Hypothalamus (tissue), 51 donors: ENCODE results near the gene MLYCD.

Experiments
- DNase-seq, 51 donors: peaks; one replicate each; lab custom pipeline; 2025; lab: John Stamatoyannopoulos, UW

MLYCD gene

DNA sequence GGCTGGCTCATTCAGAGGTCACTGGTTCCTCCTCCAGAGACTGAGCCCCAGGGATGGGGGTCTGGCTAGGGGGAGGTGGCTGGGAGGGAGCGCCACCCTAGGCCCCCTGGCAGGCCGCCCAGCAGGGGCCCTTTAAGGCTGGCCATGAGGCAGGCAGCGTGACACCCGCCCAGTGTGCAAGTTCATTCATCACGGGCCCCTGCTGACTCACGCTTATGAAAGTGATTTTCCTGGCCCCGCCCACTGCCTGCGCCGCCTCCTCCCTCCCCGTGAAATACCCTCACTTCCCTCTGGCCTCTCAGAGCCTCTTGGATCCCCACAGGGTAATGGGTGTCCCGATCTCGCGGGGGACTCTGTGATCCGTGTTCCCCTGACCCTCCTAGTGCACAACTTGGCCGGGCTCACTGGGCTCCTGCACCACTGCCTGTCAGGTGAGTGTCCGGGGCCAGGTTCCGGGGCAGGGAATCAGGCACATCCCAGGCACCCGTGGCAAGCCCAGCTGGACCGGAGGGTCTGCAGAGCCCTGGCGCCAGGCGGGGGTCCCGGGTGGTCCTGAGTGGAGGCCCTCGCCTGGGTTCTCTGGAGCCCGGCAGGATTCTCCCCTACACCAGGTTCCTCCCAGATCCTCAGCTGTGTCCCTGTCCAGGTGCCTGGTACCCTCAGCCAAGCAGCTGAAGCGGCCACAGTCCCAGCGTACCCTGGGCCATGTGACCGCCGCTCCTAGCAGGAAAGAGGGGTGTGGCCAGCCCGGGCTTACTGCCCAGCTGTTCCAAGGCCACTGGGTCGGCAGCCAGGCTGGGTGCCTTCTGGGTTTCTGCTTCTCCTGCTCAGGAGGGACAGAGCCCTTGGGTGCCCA, 54.3 kb downstream of the MLYCD start, which contains the start of gene OSGIN1:
Gene OSGIN1 (plus strand): TSS at position 301 of the 856 bp plus-strand sequence. CDS start 4,432 bp downstream, outside the sequence.
- peak; percentile 16 to 90 (median 69) for DNase-seq

GRCh38 chr16:83953796-83954576, 55.1 kb downstream of the MLYCD start:
- DNase-seq, result peak in 1 of 51 donors; percentile 3

DNA sequence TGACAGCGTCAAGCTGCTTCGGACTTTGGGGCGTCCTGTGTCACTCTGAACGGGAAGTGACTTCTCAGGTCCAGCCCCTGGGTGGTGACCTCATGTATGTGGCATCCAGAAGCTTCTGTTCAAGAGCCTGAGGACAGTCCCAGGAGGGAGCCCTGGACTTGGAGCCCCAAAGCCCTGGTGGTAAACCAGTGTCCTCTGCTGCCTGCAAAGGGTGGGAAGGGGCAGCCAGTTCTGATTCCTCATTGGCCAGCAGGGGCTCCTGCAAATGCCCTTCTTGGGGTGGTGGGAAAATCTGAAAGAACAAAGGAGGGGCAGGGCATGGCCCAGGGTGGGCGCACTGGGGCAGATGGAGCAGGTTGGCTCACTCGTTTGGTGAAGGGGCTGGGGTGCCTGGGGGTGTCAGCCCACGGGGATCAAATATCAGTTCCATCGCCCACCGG, 55.7 kb downstream of the MLYCD start:
- no peak for DNase-seq

DNA sequence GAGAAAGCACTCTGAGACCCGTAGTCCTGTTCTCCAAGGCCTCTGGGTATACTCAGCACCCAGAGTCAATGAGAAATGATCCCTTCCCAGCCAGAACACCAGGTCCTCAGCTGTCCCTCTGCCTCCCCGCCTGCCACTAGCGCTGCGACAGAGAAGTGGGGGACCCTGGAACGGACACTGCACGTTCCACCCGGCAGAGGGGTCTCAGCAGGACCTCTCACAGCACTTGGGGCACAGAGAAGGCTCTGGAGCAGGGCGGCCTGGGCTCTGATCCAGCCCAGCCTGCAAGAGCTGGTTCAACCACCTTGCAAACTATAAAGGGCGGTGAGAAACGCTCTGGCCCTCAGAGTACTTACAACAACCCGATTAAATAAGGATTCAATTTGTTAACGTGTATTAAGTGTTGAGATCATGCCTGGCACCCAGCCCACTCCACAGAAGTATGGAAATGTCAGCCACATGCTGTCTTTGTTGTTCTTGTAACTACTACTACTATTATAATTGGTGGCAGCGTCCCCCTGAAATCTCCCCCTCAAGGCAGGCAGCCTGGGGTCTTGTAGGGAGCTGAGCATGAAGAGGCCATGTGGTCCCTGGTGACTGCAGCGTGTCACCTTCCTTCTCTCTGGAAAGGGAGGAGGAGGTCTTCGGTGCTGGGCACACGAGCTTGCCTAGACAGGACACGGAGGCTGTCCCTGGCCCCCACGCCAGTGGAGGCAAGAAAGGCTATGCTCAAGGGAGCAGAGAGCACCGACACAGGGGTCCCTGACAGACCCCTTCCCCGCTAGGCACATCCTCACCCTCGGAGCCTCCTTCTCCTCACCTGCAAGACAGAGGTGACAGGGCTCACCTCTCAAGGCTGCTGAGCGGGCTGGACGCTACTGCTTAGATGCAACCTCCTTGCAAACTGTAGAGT, 56.6 kb downstream of the MLYCD start:
- no peak for DNase-seq

- DNase-seq, result peak in 44 of 51 donors; percentile 8 to 80 (median 47)
Observed at GRCh38 chr16:83956336-83957289, 57.7 kb downstream of the MLYCD start.

DNA sequence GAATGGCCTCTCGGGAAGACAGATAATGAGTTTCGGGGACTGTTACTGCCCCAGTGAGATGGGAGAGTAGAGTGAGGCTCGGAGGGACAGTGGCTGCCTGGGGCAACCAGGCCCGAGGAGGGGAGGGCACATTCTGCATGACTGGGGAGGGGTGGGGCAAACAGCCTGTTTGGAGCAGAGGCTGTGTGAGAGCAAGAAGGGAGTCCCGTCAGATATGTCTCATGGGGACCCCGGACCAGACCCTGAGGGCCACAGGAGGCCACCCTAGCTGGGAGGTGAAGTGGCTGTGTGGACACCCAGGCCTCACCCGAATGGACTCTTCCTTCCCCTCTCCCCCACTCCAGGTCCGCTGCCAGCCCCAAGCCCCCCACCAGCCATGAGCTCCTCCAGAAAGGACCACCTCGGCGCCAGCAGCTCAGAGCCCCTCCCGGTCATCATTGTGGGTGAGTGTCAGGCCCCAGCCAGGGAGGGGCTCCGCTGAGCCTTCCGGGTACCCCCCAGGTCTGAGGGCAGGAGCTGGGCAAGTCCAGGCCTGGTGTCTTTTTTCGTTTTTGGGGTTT, 58.5 kb downstream of the MLYCD start:
- DNase-seq, result no peak

DNA sequence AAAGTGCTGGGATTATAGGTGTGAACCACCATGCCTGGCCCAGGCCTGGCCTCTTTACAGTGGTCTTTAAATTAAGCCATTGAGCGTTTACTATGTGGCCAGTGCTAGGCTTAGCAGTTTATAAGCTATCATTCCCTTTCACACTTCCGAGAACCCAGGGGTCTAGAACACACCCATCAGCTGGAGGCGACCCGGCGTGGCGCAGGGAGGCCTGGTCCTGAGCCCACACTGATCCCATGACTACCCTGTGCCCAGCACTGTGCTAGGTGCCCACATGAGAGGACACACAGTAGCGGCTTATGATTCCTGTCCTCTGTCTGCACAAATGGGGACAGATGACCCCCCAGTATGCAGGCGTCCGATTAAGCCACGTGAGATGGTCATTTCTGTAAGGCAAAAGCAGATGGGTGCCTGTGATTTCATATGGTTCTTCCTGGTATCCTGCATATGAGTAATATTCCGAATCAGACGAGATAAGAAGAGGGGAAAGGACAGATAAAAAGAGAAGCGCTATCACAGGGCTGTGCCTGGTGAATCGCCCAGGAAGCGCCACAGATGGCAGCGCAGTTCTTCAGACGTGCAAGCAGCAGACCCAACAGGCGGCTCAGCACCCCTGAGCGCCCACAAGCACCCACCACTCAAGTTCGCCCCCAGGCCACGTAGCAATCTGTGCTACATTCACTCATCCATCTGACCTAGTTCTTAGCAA, 59.4 kb downstream of the MLYCD start:
- peak in 1 of 51 donors; percentile 32 for DNase-seq

- DNase-seq, result no peak
Observed at GRCh38 chr16:83958846-83959565, 60.1 kb downstream of the MLYCD start.

DNA sequence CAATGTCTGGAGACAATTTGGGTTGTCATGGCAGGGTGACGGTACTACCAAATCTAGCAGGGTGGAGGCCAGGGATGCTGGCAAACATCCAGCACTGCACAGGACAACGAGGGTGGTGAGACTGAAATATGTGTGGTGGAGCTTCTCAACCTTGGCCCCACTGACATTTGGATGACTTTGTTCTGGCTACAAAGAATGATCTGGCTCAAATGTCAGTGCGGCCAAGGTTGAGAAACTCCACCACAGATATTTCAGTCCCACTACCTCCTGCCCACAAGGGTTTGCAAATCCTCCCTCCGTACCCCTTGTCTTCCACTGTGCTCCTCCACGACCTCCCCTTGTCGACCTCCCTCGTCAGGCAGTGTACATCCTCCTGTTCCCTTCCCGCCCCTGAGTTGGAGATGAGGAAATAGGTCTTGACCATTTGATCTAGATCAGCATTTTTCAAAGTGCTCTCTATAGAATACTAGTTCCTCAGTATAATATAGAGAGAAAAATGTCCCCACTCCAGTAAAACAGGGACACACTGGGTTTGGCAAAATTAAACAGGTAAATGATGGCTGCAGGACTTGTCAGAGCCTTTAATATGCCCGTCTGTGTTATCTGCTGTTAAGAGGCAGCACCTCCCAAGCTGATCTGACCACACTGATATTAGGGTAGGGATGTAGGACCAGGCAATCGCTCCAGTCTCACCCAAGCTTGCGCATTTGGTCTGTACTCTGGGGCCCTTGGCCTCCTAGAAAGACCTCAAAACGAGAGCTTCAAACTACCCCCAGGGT, 60.9 kb downstream of the MLYCD start:
- no peak for DNase-seq

DNA sequence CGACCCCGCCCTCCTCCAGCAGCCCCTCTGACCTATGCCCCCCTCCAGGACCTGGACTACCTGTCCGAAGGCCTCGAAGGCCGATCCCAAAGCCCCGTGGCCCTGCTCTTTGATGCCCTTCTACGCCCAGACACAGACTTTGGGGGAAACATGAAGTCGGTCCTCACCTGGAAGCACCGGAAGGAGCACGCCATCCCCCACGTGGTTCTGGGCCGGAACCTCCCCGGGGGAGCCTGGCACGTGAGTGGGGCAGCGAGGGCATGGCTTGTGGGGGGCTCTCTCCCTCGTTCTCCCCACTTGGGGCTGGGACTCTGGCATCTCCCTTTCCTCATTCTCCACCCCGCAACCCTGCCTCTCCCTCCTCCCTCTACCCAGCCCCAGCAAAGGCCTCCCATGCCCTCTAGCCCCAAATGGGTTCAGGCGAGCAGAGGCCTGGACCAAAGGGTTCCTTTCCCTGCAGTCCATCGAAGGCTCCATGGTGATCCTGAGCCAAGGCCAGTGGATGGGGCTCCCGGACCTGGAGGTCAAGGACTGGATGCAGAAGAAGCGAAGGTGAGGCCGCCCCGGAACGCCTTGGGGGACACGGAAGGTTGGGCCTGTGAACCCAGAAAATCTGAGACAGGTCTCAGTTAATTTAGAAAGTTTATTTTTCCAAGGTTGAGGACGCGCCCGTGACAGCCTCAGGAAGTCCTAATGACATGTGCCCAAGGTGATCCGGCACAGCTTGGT, 61.8 kb downstream of the MLYCD start:
- DNase-seq, result no peak

- DNase-seq, result no peak
Observed at GRCh38 chr16:83961591-83961990, 62.7 kb downstream of the MLYCD start.

DNA sequence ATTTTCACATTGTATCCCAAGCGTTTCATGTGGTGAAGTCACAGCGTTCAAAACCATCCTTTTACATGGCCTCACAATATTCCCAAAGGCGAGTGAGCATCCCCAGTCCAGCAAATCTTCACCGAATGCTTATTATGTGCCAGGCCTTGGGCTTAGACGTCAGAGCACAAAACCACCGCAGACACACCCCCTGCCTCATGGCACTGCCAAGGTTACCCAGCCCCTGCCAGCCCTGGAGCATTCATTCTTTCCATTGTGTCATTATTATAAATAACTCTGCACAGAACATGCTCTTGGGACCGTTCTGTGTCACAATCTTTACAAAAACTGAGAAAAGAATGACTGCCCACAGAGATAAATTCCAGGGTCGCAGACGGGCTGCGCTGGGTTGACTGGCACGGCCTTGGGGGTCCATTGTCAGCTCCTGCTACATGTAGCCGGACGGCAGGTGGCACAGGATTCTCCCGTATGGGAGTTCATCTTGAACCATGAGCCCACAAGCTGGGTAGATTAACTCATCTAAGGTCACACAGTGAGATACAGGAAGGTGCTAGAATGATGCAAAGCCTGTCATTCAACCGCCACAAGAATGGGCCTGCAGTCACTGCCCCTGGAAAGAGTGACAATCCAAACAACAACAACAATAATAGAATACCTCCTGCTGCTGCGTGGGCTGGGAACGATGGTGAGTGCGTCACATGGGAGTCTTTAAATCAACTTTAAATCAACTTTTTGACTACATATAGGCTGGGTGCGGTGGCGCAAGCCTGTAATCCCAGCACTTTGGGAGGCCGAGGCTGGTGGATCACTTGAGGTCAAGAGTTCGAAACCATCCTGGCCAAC, 64.6 kb downstream of the MLYCD start:
- DNase-seq, result no peak

DNA sequence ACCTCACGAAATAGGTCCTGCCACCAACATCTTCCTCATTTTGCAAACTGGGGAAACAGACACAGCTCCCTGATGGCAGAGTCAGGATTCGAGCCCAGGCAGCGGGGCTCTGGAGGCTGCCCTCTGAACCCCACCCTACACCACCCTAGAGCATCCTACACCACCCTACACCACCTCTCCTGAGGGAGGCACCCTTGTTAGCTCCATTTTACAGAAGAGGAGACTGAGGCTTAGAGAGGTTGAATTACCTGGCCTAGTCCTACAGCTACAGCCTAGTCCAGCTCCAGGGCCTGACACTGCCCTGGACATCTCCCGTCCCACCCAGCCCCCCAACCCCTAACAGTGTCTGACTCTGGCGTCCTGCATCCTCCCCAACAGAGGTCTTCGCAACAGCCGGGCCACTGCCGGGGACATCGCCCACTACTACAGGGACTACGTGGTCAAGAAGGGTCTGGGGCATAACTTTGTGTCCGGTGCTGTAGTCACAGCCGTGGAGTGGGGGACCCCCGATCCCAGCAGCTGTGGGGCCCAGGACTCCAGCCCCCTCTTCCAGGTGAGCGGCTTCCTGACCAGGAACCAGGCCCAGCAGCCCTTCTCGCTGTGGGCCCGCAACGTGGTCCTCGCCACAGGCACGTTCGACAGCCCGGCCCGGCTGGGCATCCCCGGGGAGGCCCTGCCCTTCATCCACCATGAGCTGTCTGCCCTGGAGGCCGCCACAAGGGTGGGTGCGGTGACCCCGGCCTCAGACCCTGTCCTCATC, 65.9 kb downstream of the MLYCD start:
- no peak for DNase-seq

DNA sequence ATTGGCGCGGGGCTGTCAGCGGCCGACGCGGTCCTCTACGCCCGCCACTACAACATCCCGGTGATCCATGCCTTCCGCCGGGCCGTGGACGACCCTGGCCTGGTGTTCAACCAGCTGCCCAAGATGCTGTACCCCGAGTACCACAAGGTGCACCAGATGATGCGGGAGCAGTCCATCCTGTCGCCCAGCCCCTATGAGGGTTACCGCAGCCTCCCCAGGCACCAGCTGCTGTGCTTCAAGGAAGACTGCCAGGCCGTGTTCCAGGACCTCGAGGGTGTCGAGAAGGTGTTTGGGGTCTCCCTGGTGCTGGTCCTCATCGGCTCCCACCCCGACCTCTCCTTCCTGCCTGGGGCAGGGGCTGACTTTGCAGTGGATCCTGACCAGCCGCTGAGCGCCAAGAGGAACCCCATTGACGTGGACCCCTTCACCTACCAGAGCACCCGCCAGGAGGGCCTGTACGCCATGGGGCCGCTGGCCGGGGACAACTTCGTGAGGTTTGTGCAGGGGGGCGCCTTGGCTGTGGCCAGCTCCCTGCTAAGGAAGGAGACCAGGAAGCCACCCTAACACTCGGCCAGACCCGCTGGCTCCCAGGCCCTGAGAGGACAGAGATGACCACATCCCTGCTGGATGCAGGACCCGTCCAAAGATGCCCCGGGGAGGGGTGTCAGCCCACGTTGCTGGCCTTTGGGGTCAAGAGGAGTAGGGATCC, 66.7 kb downstream of the MLYCD start:
- no peak for DNase-seq
